ENCODE measurements around the gene TMEM17. TPM values are rescaled to one million over a fixed set of nuclear protein-coding genes. Genes with fewer than 3 reads are reported as not detected.

Gene TMEM17
- total and polyA plus RNA-seq, 2 of the 13 experiments (the other 11 are each of a cell fraction or from before 2014, with no cell fraction given), result 0.22 to 0.50 TPM

DNA sequence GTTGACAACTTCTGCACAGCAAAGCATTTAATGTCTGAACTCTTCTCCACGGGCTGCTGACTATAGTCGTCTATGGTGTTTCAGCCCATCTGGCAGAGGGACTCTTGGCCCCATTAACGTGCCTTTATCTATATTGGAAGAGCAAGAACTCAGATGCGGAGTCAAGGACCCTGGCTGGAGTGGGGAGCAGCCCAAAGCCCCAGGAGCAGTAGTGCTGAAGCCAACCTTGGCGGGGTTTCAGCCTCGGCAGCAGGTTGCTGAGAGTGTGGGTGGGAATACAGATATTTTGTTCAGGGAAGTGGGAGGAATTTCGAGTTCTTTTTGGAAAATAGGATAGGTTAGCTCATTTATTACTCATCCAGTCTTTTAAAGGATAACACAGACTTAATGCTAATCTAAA lies 34.2 kb downstream of the TMEM17 start:
- Histone ChIP-seq H3K36me3 (replicated peaks in 1 of 2; ENCODE audit: control insufficient read depth in 1 of 2, insufficient read depth in 2 of 2, low read length in 2 of 2) (no peaks in the 10 kb centered on the region), H3K27ac (ENCODE audit: extremely low read length, insufficient read depth, low read length) (no peak overlapping the region), H3K9ac (ENCODE audit: insufficient read depth, low read depth, low read length) (no peak overlapping the region), H3K4me3 (replicated peaks in 1 of 3; ENCODE audit: insufficient read depth in 1 of 3, low read depth in 2 of 3, low read length in 3 of 3) (no peak overlapping the region), H3K4me1 (ENCODE audit: insufficient read depth, low read length) (peaks cover 67% of the 10 kb centered on the region), H3K4me2 (ENCODE audit: low read depth, low read length) (no peak overlapping the region), H3K79me2 (ENCODE audit: insufficient read depth, low read length) (no peaks in the 10 kb centered on the region), H2AFZ (ENCODE audit: low read length) (no peak overlapping the region), H4K20me1 (ENCODE audit: insufficient read depth, low read length) (no peaks in the 10 kb centered on the region), H3K27me3 (ENCODE audit: control insufficient read depth in 1 of 2, insufficient read depth in 2 of 2, low read length in 2 of 2) (no peaks in the 10 kb centered on the region), H3K9me3 (ENCODE audit: low read length) (no peaks in the 10 kb centered on the region)
- intact Hi-C loops (cut with micrococcal nuclease; ENCODE audit: unreplicated experiment) (no loop called here), in situ Hi-C loops (cut with HindIII; ENCODE audit: extremely low pct_ligation_motif_present, low pct_unique_long_range_greater_than_20kb) (no loop called here)
- DNase-seq (ENCODE audit: low spot score) (no peak), ATAC-seq (no peak), FAIRE-seq (no peak)
- CTCF ChIA-PET (ENCODE audit: low intra/inter-chr PET ratio, low total read pairs), result no interaction called here
- TF ChIP-seq, protein P1, sequence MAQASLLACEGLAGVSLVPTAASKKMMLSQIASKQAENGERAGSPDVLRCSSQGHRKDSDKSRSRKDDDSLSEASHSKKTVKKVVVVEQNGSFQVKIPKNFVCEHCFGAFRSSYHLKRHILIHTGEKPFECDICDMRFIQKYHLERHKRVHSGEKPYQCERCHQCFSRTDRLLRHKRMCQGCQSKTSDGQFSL (CRISPR knock-in tag; IDR thresholded peaks at IDR 0.05), result no peak
- TF ChIP-seq NAIF1 (CRISPR knock-in tag; IDR thresholded peaks at IDR 0.05; ENCODE audit: borderline replicate concordance) (no peak), PHB2 (IDR thresholded peaks at IDR 0.05; ENCODE audit: partially characterized antibody) (no peak), ZC3H13 (CRISPR knock-in tag; IDR thresholded peaks at IDR 0.05) (no peak)
- 92% methylated on average over 7 of the region's 7 CpGs for WGBS (ENCODE audit: low lambda C conversion rate)
- POLR2A ChIA-PET, result interaction anchor here (4.2 kb wide), 1 partner anchor 98 kb away, joined by 16 read pairs; no protein-coding TSS in a partner anchor
- BruUV-seq (replicated peaks), result no TSS peak

DNA sequence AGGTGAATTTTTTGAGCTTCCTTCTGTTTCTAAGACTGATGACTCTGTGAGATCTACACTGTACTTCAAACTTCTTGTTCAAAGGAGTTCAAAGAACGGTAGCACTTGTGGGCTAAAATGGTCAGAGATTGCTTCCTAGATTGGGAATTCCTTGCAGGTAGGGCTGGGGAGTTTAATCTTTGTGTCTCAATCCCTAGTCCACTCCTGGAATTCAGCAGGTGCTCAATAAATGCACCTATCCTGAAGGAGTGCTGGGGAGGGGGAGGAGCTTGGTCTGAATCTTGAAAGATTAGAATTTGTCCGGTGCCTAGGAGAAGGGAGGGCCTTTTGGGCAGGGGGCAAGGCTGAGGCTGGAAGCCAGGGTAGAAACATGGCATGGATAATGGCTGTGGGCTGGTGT lies 34.6 kb downstream of the TMEM17 start:
- Histone ChIP-seq H3K79me2 (ENCODE audit: insufficient read depth, low read length) (no peaks in the 10 kb centered on the region), H4K20me1 (ENCODE audit: insufficient read depth, low read length) (no peaks in the 10 kb centered on the region), H3K4me1 (ENCODE audit: insufficient read depth, low read length) (peaks cover 70% of the 10 kb centered on the region), H3K4me3 (replicated peaks in 1 of 3; ENCODE audit: insufficient read depth in 1 of 3, low read depth in 2 of 3, low read length in 3 of 3) (no peak overlapping the region), H3K27ac (ENCODE audit: extremely low read length, insufficient read depth, low read length) (no peak overlapping the region), H2AFZ (ENCODE audit: low read length) (no peak overlapping the region), H3K9ac (ENCODE audit: insufficient read depth, low read depth, low read length) (no peak overlapping the region), H3K27me3 (ENCODE audit: control insufficient read depth in 1 of 2, insufficient read depth in 2 of 2, low read length in 2 of 2) (no peaks in the 10 kb centered on the region), H3K9me3 (ENCODE audit: low read length) (no peaks in the 10 kb centered on the region), H3K36me3 (replicated peaks in 1 of 2; ENCODE audit: control insufficient read depth in 1 of 2, insufficient read depth in 2 of 2, low read length in 2 of 2) (no peaks in the 10 kb centered on the region), H3K4me2 (ENCODE audit: low read depth, low read length) (no peak overlapping the region)
- no TSS peak for BruUV-seq (replicated peaks)
- ChIA-PET POLR2A (interaction anchor here (1.0 to 4.2 kb wide), 2 partner anchors 98 to 234 kb away, joined by 4 to 16 read pairs; partner anchors contain the start of gene EHBP1), CTCF (ENCODE audit: low intra/inter-chr PET ratio, low total read pairs) (no interaction called here)
- no peak for ATAC-seq
- in situ Hi-C loops (cut with HindIII; ENCODE audit: extremely low pct_ligation_motif_present, low pct_unique_long_range_greater_than_20kb), result no loop called here
- 95% methylated on average over 2 of the region's 2 CpGs for WGBS (ENCODE audit: low lambda C conversion rate)
- intact Hi-C loops (cut with micrococcal nuclease; ENCODE audit: unreplicated experiment), result no loop called here
- no peak for FAIRE-seq
- DNase-seq (ENCODE audit: low spot score), result no peak
- peak; percentile 84 for TF ChIP-seq ZKSCAN8 (CRISPR knock-in tag; IDR thresholded peaks at IDR 0.05; ENCODE audit: borderline replicate concordance)
- no peak for TF ChIP-seq SMAD3 (CRISPR knock-in tag; IDR thresholded peaks at IDR 0.05)
- TF ChIP-seq, protein P2, sequence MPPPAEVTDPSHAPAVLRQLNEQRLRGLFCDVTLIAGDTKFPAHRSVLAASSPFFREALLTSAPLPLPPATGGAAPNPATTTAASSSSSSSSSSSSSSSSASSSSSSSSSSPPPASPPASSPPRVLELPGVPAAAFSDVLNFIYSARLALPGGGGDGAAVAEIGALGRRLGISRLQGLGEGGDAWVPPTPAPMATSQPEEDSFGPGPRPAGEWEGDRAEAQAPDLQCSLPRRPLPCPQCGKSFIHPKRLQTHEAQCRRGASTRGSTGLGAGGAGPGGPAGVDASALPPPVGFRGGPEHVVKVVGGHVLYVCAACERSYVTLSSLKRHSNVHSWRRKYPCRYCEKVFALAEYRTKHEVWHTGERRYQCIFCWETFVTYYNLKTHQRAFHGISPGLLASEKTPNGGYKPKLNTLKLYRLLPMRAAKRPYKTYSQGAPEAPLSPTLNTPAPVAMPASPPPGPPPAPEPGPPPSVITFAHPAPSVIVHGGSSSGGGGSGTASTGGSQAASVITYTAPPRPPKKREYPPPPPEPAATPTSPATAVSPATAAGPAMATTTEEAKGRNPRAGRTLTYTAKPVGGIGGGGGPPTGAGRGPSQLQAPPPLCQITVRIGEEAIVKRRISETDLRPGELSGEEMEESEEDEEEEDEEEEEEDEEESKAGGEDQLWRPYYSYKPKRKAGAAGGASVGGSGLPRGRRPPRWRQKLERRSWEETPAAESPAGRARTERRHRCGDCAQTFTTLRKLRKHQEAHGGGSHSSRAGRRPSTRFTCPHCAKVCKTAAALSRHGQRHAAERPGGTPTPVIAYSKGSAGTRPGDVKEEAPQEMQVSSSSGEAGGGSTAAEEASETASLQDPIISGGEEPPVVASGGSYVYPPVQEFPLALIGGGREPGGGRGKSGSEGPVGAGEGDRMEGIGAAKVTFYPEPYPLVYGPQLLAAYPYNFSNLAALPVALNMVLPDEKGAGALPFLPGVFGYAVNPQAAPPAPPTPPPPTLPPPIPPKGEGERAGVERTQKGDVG (CRISPR knock-in tag; IDR thresholded peaks at IDR 0.05; ENCODE audit: borderline replicate concordance), result no peak
- TF ChIP-seq NFATC3 (CRISPR knock-in tag; IDR thresholded peaks at IDR 0.05), result no peak
- TF ChIP-seq, protein P3, sequence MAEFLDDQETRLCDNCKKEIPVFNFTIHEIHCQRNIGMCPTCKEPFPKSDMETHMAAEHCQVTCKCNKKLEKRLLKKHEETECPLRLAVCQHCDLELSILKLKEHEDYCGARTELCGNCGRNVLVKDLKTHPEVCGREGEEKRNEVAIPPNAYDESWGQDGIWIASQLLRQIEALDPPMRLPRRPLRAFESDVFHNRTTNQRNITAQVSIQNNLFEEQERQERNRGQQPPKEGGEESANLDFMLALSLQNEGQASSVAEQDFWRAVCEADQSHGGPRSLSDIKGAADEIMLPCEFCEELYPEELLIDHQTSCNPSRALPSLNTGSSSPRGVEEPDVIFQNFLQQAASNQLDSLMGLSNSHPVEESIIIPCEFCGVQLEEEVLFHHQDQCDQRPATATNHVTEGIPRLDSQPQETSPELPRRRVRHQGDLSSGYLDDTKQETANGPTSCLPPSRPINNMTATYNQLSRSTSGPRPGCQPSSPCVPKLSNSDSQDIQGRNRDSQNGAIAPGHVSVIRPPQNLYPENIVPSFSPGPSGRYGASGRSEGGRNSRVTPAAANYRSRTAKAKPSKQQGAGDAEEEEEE (CRISPR knock-in tag; IDR thresholded peaks at IDR 0.05; ENCODE audit: borderline replicate concordance), result no peak
- TF ChIP-seq MTA3 (CRISPR knock-in tag; IDR thresholded peaks at IDR 0.05), result no peak
- no peak for TF ChIP-seq ZNF713 (CRISPR knock-in tag; IDR thresholded peaks at IDR 0.05)
